Measurements from ENCODE around the gene DYNC1LI1.

DYNC1LI1 gene

DNA sequence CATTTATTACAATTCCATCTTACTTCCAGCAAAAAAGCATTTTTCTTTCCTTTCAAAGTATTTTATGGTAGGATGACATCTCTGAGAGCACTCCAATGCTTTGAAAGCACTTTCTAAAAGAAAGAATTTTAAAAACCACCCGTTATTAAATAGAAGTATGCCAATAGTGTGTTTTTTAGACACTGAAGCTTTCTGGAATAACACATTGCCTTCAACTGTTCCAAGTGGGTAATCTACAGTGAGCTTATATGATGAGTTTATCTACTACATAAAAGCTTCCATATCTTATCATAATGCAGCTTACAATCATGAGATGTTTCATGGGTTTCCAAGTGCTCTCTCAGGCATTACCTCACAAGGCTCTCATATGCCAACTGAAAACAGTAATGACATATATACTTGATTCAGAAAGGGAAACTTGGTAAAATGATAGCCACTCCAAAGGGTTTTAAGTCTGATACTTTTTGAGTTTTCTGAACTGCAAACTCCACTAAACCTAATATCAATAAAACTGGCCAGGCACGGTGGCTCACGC is 82.1 kb downstream of the DYNC1LI1 start:
- TF ChIP-seq CTCF (conservative IDR thresholded peaks at IDR 0.05): no peak
- TF ChIP-seq ZFX (IDR thresholded peaks at IDR 0.05): no peak

GRCh38 chr3:32487781-32488473 is 82.7 kb downstream of the DYNC1LI1 start:
- TF ChIP-seq CTCF (conservative IDR thresholded peaks at IDR 0.05): no peak
- no peak for TF ChIP-seq ZFX (IDR thresholded peaks at IDR 0.05)
- H3K27ac ChIP-seq: no peak overlapping the region

More for the DNA sequence above, 82.1 kb downstream of the DYNC1LI1 start:
- no peak overlapping the region for H3K27ac ChIP-seq

DNA sequence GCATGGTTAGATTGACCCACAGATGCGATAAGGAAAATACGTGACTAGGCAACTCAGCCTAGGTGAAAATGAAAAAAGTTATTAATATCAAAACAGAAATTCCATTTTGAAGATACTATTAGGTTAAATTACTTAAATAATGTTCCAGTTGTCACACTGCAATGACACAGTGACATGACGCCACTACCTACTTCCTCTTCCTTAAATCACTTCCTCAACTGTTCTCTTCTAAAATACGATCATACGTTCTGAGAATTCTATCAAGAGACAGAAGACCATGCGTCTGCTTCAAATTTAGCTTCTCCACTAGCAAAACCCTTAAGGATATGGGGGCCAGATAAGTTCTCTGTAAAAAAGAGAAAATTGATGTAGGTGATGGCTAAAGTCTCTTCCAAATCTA is 86.2 kb downstream of the DYNC1LI1 start:
- TF ChIP-seq ZFX (IDR thresholded peaks at IDR 0.05): no peak
- no peak for TF ChIP-seq CTCF (conservative IDR thresholded peaks at IDR 0.05)
- H3K27ac ChIP-seq: no peak overlapping the region

- TF ChIP-seq CTCF (conservative IDR thresholded peaks at IDR 0.05): no peak
- no peak for TF ChIP-seq ZFX (IDR thresholded peaks at IDR 0.05)
- H3K27ac ChIP-seq: no peak overlapping the region
Observed at GRCh38 chr3:32483772-32484171, 86.9 kb downstream of the DYNC1LI1 start.

GRCh38 chr3:32482693-32483092 is 88.0 kb downstream of the DYNC1LI1 start:
- no peak for TF ChIP-seq CTCF (conservative IDR thresholded peaks at IDR 0.05)
- no peak overlapping the region for H3K27ac ChIP-seq

- H3K27ac ChIP-seq: no peak overlapping the region
- TF ChIP-seq ZFX (IDR thresholded peaks at IDR 0.05) (no peak), CTCF (conservative IDR thresholded peaks at IDR 0.05) (no peak)
Observed at GRCh38 chr3:32481791-32482631, 88.6 kb downstream of the DYNC1LI1 start.

DNA sequence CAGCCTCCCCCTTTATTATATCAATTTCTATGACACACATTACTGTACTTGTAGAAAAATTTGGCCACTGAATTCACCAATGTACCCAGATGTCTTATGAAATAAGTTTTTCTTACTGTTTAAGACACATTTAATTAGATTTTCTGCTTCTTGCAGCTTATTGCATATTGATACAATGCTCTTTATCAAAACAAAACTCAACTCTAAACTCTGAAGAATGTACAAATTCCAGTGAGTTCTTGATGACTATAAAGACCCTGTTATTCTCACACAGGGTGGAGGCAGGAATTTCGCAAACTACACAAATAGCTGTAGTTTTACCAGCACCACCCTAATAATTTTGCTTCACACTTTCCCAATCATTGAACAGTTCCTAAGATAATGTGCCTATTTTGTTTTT is 90.1 kb downstream of the DYNC1LI1 start:
- no peak for TF ChIP-seq CTCF (conservative IDR thresholded peaks at IDR 0.05)
- no peak overlapping the region for H3K27ac ChIP-seq
